ENCODE results near the gene POLG.

POLG gene

GRCh38 chr15:89305395-89305794, 29.2 kb downstream of the POLG start:
- Histone ChIP-seq H3K4me3 (ENCODE audit: low read depth, low read length) (no peak overlapping the region), H3K27me3 (ENCODE audit: insufficient read depth, low read depth, severe bottlenecking) (no peaks in the 10 kb centered on the region), H3K36me3 (peaks cover 91% of the 10 kb centered on the region), H3K27ac (no peak overlapping the region), H3K9me3 (ENCODE audit: severe bottlenecking) (no peaks in the 10 kb centered on the region)
- no peak for TF ChIP-seq CTCF (IDR thresholded peaks at IDR 0.05; ENCODE audit: low read depth, low read length)
- no peak for DNase-seq

GRCh38 chr15:89303986-89304385, 30.6 kb downstream of the POLG start:
- peaks cover 86% of the 10 kb centered on the region for H3K36me3 ChIP-seq
- H3K27ac ChIP-seq = no peak overlapping the region
- no peaks in the 10 kb centered on the region for H3K9me3 ChIP-seq (ENCODE audit: severe bottlenecking)
- TF ChIP-seq CTCF (IDR thresholded peaks at IDR 0.05; ENCODE audit: low read depth, low read length) = no peak
- no peak for DNase-seq
- H3K4me3 ChIP-seq (ENCODE audit: low read depth, low read length) = no peak overlapping the region
- no peaks in the 10 kb centered on the region for H3K27me3 ChIP-seq (ENCODE audit: insufficient read depth, low read depth, severe bottlenecking)

- TF ChIP-seq CTCF (IDR thresholded peaks at IDR 0.05; ENCODE audit: low read depth, low read length) = no peak
- H3K36me3 ChIP-seq = peaks cover 67% of the 10 kb centered on the region
- DNase-seq = no peak
Observed at GRCh38 chr15:89301304-89302089, 33.1 kb downstream of the POLG start.

DNA sequence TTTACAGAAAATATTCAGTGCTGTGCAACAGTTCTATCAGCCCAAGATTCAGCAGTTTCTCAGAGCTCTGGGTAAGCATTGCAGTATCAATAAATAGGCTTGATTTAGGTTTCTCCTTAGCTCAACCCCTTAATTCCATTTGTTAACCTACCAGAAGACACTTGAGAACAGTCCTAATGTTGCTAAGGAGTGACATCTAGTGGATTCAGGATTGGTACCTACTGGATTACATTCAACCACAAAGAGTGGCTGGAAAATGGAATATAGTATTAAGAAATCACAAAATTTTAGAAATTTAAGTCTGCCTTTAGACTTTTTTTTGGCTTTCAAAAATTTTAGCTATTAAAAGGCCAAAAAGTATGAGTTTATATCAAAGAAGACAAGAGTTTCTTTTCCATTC, 34.7 kb downstream of the POLG start:
- DNase-seq = no peak
- Histone ChIP-seq H3K27ac (no peak overlapping the region), H3K36me3 (peaks cover 63% of the 10 kb centered on the region), H3K9me3 (ENCODE audit: severe bottlenecking) (no peaks in the 10 kb centered on the region), H3K27me3 (ENCODE audit: insufficient read depth, low read depth, severe bottlenecking) (no peaks in the 10 kb centered on the region), H3K4me3 (ENCODE audit: low read depth, low read length) (no peak overlapping the region)
- no peak for TF ChIP-seq CTCF (IDR thresholded peaks at IDR 0.05; ENCODE audit: low read depth, low read length)

More at GRCh38 chr15:89301304-89302089, 33.1 kb downstream of the POLG start:
- Histone ChIP-seq H3K9me3 (ENCODE audit: severe bottlenecking) (no peaks in the 10 kb centered on the region), H3K4me3 (ENCODE audit: low read depth, low read length) (no peak overlapping the region), H3K27ac (no peak overlapping the region), H3K27me3 (ENCODE audit: insufficient read depth, low read depth, severe bottlenecking) (no peaks in the 10 kb centered on the region)

DNA sequence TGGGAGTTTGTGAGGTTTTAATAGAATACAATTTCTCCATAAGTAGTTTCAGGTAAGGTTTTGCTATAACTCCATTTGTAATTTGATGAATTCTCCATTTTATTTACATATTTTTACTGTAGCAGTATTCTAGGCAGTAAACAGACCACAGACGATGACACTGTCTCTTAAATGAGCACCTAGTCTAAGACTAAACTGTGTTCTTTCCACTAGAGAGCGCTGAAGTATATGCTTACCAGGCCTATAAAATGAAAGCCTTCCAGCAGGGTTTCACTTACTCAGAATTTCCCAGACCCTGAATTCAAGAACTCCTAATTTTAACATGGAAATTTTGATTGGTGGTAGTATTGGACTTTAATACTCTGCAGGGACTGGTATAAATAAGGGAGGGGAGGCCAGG, 41.6 kb downstream of the POLG start:
- peaks cover 71% of the 10 kb centered on the region for H3K36me3 ChIP-seq
- no peak for TF ChIP-seq CTCF (IDR thresholded peaks at IDR 0.05; ENCODE audit: low read depth, low read length)
- no peaks in the 10 kb centered on the region for H3K9me3 ChIP-seq (ENCODE audit: severe bottlenecking)
- DNase-seq = no peak
- H3K4me3 ChIP-seq (ENCODE audit: low read depth, low read length) = no peak overlapping the region
- no peak overlapping the region for H3K27ac ChIP-seq
- no peaks in the 10 kb centered on the region for H3K27me3 ChIP-seq (ENCODE audit: insufficient read depth, low read depth, severe bottlenecking)

Measured in WERI-Rb-1 (cell line).